ENCODE data around the gene ANAPC13. TPM values are rescaled to one million over a fixed set of nuclear protein-coding genes. Genes with fewer than 3 reads are reported as not detected.

Gene ANAPC13
- total RNA-seq, 4 donors from 2014 or later = 32.5 to 78.9 (median 49.4) TPM

DNA sequence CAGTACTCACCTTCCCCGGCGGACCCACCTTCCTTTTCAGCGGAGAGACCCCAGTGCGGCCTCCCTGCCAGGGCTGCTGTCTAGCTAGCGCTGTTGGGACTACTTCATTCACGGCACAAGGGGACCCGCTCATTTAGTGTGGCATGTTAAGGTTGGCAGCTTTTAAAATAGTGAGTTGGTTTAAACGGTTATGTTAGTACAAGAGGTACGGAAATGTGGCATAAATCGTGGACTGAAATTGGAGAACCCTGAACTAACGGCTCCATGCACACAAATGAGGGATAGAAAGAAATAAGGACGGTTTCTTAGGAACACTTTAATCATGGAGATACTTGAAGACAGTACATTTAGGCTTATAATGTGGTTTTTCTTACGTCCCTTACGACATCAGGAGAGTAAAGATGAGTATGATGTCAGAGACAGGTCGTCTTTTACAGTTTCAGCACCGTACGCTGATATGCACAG lies 824 bp upstream of the ANAPC13 start:
- WGBS = 4% methylated on average over 12 of the region's 17 CpGs

DNA sequence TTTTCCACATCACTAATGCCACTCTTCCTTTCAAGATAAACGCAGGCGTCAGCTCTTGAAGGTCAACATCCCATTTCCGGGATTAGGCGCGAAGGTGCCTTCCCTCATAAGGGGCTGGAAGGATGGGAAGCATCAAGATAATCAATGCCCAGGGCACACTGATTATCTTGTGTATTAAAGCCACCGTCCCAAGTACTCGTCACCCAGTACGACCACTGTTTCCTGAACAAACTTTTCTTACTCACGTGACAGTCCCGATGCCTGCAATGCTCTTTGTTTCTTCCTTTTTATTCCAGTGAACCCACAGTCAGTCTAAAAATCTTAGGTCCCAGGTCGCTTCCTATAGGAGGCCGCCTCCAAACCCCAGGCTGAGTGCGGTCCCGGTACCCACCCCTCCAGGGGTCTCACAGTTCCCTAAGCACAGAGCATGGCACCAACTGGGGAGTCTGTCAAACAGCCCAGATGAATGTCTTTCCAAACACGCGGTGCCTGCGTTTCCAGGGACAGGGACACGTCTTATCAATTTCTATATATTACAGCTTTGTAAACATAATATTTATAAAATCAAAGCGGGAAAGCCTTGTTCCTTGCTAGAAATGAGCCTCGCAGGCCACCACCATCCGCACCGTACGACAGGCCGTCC lies 589 bp downstream of the ANAPC13 start:
- peaks cover 35 to 54% (median 44%) of the 10 kb centered on the region in 4 donors for H3K4me1 ChIP-seq
- H3K9me3 ChIP-seq = no peaks in the 10 kb centered on the region
- WGBS = 2% methylated on average over 21 of the region's 24 CpGs
- TF ChIP-seq POLR2AphosphoS5 (IDR thresholded peaks at IDR 0.05) = no peak
- no peak for TF ChIP-seq POLR2A (IDR thresholded peaks at IDR 0.05; ENCODE audit: low read depth)
- TF ChIP-seq CTCF (IDR thresholded peaks at IDR 0.05) = no peak
- TF ChIP-seq EP300 (IDR thresholded peaks at IDR 0.05) = no peak
- no peaks in the 10 kb centered on the region for H3K27me3 ChIP-seq
- peak overlapping the region; percentile 82 to 91 (median 91) for H3K4me3 ChIP-seq
- peak overlapping the region; percentile 93 to 97 (median 97) for H3K27ac ChIP-seq (replicated peaks in 1 of 4)
- peaks cover 13 to 27% (median 23%) of the 10 kb centered on the region in 4 donors for H3K36me3 ChIP-seq
- DNase-seq (ENCODE audit: extremely low spot score) = no peak
- intact Hi-C loops (cut with DNase I) = no loop called here

More for the DNA sequence above, 824 bp upstream of the ANAPC13 start:
- TF ChIP-seq CTCF (IDR thresholded peaks at IDR 0.05) (no peak), POLR2A (IDR thresholded peaks at IDR 0.05; ENCODE audit: low read depth) (no peak), EP300 (IDR thresholded peaks at IDR 0.05) (no peak), POLR2AphosphoS5 (IDR thresholded peaks at IDR 0.05) (no peak)
- Histone ChIP-seq H3K36me3 (peaks cover 0 to 13% (median 9%) of the 10 kb centered on the region in 4 donors), H3K4me3 (peak overlapping the region; percentile 82 to 91 (median 91)), H3K27ac (replicated peaks in 1 of 4) (peak overlapping the region; percentile 93 to 97 (median 97)), H3K4me1 (peaks cover 35 to 54% (median 44%) of the 10 kb centered on the region in 4 donors), H3K9me3 (no peaks in the 10 kb centered on the region), H3K27me3 (no peaks in the 10 kb centered on the region)
- DNase-seq (ENCODE audit: extremely low spot score) = no peak
- intact Hi-C loops (cut with DNase I) = no loop called here

DNA sequence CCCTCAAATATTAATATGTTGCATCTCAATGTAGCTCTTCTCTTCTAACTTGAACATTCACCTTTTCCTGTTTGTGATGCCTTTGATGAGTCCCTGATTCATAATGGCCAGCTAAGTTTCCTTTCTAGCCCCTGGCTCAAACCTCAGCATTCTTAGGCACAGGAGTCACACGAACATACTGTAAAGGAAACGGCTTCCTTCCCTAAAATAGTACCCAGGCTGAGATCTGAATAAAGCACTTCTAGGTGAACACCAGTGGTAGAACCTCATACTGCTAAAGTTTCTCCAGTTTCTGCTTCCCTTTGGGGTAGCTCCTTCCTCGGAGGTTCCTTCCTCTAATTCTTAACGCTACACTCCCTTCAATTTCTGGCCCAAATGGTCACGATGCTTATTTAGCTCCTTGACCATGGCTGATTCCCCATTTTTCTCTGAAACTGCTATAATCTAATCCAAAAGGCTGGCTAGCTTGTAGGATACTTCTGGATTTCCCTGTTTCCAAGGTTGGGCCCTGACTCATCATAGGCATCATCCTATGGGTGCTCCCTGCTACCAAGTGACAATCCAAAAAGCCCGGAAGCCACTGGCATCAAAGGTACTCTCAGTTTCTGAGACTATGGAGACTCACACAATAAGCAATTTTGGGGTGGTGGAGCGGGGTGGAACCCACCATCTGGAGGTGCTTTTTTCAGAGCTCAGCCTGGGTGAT lies 2.4 kb downstream of the ANAPC13 start:
- DNase-seq (ENCODE audit: extremely low spot score) = no peak
- 66% methylated on average over 7 of the region's 7 CpGs for WGBS
- TF ChIP-seq POLR2AphosphoS5 (IDR thresholded peaks at IDR 0.05) (peak; percentile 14 to 37), POLR2A (IDR thresholded peaks at IDR 0.05; ENCODE audit: low read depth) (no peak)
- Histone ChIP-seq H3K27ac (replicated peaks in 1 of 4) (peak overlapping the region in 3 of 4 donors; percentile 6 to 93 (median 53)), H3K9me3 (no peaks in the 10 kb centered on the region), H3K4me3 (no peak overlapping the region), H3K27me3 (no peaks in the 10 kb centered on the region), H3K36me3 (peaks cover 16 to 39% (median 30%) of the 10 kb centered on the region in 4 donors), H3K4me1 (peaks cover 35 to 50% (median 44%) of the 10 kb centered on the region in 4 donors)
- intact Hi-C loops (cut with DNase I) = no loop called here

GRCh38 chr3:134482622-134483021 lies 3.2 kb downstream of the ANAPC13 start:
- H3K36me3 ChIP-seq = peaks cover 22 to 46% (median 37%) of the 10 kb centered on the region in 4 donors
- H3K4me1 ChIP-seq = peaks cover 29 to 43% (median 38%) of the 10 kb centered on the region in 4 donors
- H3K4me3 ChIP-seq = no peak overlapping the region
- H3K27me3 ChIP-seq = no peaks in the 10 kb centered on the region
- 92% methylated on average over 3 of the region's 3 CpGs for WGBS
- peak overlapping the region in 3 of 4 donors; percentile 6 to 93 (median 53) for H3K27ac ChIP-seq (replicated peaks in 1 of 4)
- DNase-seq (ENCODE audit: extremely low spot score) = no peak
- no peaks in the 10 kb centered on the region for H3K9me3 ChIP-seq
- TF ChIP-seq EP300 (IDR thresholded peaks at IDR 0.05) = no peak
- no peak for TF ChIP-seq POLR2AphosphoS5 (IDR thresholded peaks at IDR 0.05)
- no peak for TF ChIP-seq CTCF (IDR thresholded peaks at IDR 0.05)
- no peak for TF ChIP-seq POLR2A (IDR thresholded peaks at IDR 0.05; ENCODE audit: low read depth)
- intact Hi-C loops (cut with DNase I) = no loop called here

- H3K27ac ChIP-seq (replicated peaks in 1 of 4) = no peak overlapping the region
- H3K4me3 ChIP-seq = no peak overlapping the region
- peaks cover 22 to 57% (median 46%) of the 10 kb centered on the region in 4 donors for H3K36me3 ChIP-seq
- H3K9me3 ChIP-seq = no peaks in the 10 kb centered on the region
- no peaks in the 10 kb centered on the region for H3K27me3 ChIP-seq
- H3K4me1 ChIP-seq = peaks cover 26 to 42% (median 39%) of the 10 kb centered on the region in 4 donors
- WGBS = 75% methylated on average over 1 of the region's 1 CpG
- intact Hi-C loops (cut with DNase I) = no loop called here
- no peak for TF ChIP-seq POLR2A (IDR thresholded peaks at IDR 0.05; ENCODE audit: low read depth)
- no peak for TF ChIP-seq POLR2AphosphoS5 (IDR thresholded peaks at IDR 0.05)
- no peak for TF ChIP-seq EP300 (IDR thresholded peaks at IDR 0.05)
- TF ChIP-seq CTCF (IDR thresholded peaks at IDR 0.05) = no peak
- no peak for DNase-seq (ENCODE audit: extremely low spot score)
These were observed 4.6 kb downstream of the ANAPC13 start for GRCh38 chr3:134481166-134481565.

All from esophagus muscularis mucosa (tissue), 4 donors.